Esophagus muscularis mucosa (tissue), 4 donors: ENCODE data around the gene ZFYVE19. TPM values are rescaled to one million over a fixed set of nuclear protein-coding genes. Genes with fewer than 3 reads are reported as not detected.

Experiments used
- DNase-seq: peaks from one replicate; pipeline ENCODE4 v3.0.0-alpha.2; 2017; ENCODE audit errors: extremely low spot score
- H3K27ac ChIP-seq, 4 donors: fragments of 200-600 bp; sonication (generic); replicated peaks in 1 of 4; 1 replicate in 3 of 4; 2 replicates in 1 of 4; pipeline ENCODE4 v1.5.1; 2016 to 2019; ENCODE audit warnings: mild to moderate bottlenecking in 1 of 4
- H3K27me3 ChIP-seq, 4 donors: fragments of 200-600 bp; sonication (generic); one replicate each; pipeline versions ENCODE4 v1.5.1 to v1.6.0; 2016 to 2019
- H3K36me3 ChIP-seq, 4 donors: fragments of 200-600 bp; sonication (generic); one replicate each; pipeline ENCODE4 v1.5.1; 2016 to 2019
- H3K4me1 ChIP-seq, 4 donors: fragments of 200-600 bp; sonication (generic); one replicate each; pipeline ENCODE4 v1.5.1; 2016 to 2019
- H3K4me3 ChIP-seq, 4 donors: fragments of 200-600 bp; sonication (generic); 1 replicate in 2 of 4; 2 replicates in 2 of 4; pipeline ENCODE4 v1.5.1; 2016 to 2019; ENCODE audit warnings: mild to moderate bottlenecking in 4 of 4, moderate library complexity in 1 of 4
- H3K9me3 ChIP-seq, 4 donors: fragments of 200-600 bp; sonication (generic); 1 replicate in 3 of 4; 2 replicates in 1 of 4; pipeline ENCODE4 v1.5.1; 2016 to 2019
- EP300 ChIP-seq: sonication (generic); formaldehyde crosslinking; IDR thresholded peaks from one replicate; pipeline ENCODE4 v1.6.1; 2017; ENCODE audit warnings: antibody characterized with exemption
- POLR2A ChIP-seq: fragments of 450-650 bp; IDR thresholded peaks from one replicate; pipeline ENCODE4 v1.6.1; 2017; ENCODE audit warnings: antibody characterized with exemption, moderate library complexity, mild to moderate bottlenecking, low read depth
- POLR2AphosphoS5 ChIP-seq, 2 donors: sonication (generic); formaldehyde crosslinking; IDR thresholded peaks; one replicate each; pipeline ENCODE4 v1.6.1; 2017; ENCODE audit warnings: antibody characterized with exemption in 2 of 2
- WGBS: methylation state at CpG from one replicate; pipeline ENCODE4 v1.1.5; 2018; 5-methylcytosine and 5-hydroxymethylcytosine counted together
- intact Hi-C: fragments of 100-400 bp; cut with DNase I; formaldehyde crosslinking; loops from one replicate; pipeline ENCODE4 v1.15.1; 2023
- total RNA-seq, 4 donors: library from RNA; depleted of rRNA; stranded (reverse); fragments of >200 nt; gene quantifications; one replicate each; pipeline versions ENCODE4 v1.1.0 to v1.2.1, GENCODE V29; 2016
- TF ChIP-seq, protein P1 (sequence below), 3 experiments: fragments of 200-600 bp in 2 of 3; fragments of 450-650 bp in 1 of 3; sonication (generic) in 2 of 3; IDR thresholded peaks; one replicate each; pipeline ENCODE4 v1.5.1; 2017 to 2019; ENCODE audit warnings: antibody characterized with exemption in 3 of 3, mild to moderate bottlenecking in 2 of 3, moderate library complexity in 1 of 3

ZFYVE19 gene, protein sequence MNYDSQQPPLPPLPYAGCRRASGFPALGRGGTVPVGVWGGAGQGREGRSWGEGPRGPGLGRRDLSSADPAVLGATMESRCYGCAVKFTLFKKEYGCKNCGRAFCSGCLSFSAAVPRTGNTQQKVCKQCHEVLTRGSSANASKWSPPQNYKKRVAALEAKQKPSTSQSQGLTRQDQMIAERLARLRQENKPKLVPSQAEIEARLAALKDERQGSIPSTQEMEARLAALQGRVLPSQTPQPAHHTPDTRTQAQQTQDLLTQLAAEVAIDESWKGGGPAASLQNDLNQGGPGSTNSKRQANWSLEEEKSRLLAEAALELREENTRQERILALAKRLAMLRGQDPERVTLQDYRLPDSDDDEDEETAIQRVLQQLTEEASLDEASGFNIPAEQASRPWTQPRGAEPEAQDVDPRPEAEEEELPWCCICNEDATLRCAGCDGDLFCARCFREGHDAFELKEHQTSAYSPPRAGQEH
- total RNA-seq, result 10 to 100 TPM; 14.4 to 36.8 (median 18.8) TPM

DNA sequence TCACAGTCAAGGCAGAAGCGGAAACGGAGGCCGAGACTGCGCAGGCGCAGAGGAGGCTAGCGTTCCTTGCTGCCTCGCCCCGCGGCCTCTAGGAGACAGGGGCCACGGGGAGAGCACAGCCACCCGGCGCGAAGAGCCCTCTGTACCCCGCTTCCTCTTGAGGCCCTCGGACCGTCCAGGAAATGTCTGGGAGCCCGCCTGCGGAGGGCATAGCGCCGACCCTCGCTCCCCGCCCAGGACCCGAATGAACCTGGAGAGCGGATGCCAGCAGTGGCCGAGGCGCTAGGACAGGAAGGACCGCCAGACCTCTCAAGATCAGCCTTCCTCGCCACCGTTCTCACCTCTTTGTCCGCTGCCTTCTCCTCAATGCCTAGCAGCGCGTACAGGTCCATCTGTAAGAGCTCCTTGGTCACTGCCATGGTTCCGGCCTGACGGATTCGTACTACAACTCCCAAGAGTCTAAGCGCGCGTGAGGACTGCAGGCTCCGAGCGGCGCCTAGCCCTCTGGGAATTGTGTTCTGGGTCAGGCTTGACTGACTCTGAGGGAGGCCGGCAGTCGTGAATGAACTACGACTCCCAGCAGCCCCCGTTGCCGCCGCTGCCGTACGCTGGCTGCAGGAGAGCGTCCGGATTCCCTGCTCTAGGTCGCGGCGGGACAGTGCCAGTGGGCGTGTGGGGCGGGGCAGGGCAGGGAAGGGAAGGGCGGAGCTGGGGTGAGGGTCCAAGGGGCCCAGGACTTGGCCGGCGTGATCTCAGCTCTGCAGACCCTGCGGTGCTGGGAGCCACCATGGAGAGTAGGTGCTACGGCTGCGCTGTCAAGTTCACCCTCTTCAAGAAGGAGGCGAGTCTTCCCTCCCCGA is at the start of gene ZFYVE19, which contains the start of gene DNAJC17:
ZFYVE19 (plus strand) TSS at position 62 of the 860 bp plus-strand sequence; CDS start at position 563, 501 bp downstream.
DNAJC17 (minus strand) TSS at position 446 of the 860 bp plus-strand sequence; CDS start at position 419, 27 bp downstream.
- WGBS, result 2% methylated on average over 25 of the region's 64 CpGs
- peak within 1 kb of the TSS; percentile 95 to 97 (median 96) for H3K27ac ChIP-seq

DNA sequence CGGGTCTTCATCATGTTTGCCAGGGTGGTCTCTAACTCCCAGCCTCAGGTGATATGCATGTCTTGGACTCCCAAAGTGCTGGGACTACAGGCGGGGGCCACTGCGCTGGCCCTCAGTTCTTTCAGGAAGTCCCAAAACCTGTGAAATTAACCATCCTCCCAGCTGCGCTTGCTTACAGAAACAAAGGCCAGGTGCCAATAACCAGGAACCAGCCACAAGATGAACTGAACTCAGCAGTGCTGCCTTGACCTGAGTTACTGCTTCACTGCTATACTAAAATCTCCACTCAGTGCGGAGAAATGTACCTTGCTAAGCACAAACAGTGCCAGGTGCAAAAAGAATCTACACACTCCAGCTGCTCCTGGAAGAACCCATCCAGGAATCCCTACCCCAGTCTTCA is 46.9 kb upstream of the ZFYVE19 start:
- WGBS, result 96% methylated on average over 5 of the region's 5 CpGs
- intact Hi-C loops, result loop anchor here (5.0 to 10.0 kb wide), 2 partner anchors 68 to 195 kb away; partner anchors contain the start of genes CCDC32 and RPUSD2
- Histone ChIP-seq H3K36me3 (no peaks in the 10 kb centered on the region), H3K9me3 (no peaks in the 10 kb centered on the region), H3K27me3 (no peaks in the 10 kb centered on the region), H3K27ac (no peak overlapping the region), H3K4me1 (peaks cover 22 to 32% (median 31%) of the 10 kb centered on the region in 4 donors), H3K4me3 (no peak overlapping the region)
- TF ChIP-seq POLR2AphosphoS5 (IDR thresholded peaks at IDR 0.05), result no peak
- no peak for TF ChIP-seq EP300
- TF ChIP-seq, protein P1, sequence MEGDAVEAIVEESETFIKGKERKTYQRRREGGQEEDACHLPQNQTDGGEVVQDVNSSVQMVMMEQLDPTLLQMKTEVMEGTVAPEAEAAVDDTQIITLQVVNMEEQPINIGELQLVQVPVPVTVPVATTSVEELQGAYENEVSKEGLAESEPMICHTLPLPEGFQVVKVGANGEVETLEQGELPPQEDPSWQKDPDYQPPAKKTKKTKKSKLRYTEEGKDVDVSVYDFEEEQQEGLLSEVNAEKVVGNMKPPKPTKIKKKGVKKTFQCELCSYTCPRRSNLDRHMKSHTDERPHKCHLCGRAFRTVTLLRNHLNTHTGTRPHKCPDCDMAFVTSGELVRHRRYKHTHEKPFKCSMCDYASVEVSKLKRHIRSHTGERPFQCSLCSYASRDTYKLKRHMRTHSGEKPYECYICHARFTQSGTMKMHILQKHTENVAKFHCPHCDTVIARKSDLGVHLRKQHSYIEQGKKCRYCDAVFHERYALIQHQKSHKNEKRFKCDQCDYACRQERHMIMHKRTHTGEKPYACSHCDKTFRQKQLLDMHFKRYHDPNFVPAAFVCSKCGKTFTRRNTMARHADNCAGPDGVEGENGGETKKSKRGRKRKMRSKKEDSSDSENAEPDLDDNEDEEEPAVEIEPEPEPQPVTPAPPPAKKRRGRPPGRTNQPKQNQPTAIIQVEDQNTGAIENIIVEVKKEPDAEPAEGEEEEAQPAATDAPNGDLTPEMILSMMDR (IDR thresholded peaks at IDR 0.05), result no peak
- no peak for TF ChIP-seq POLR2A
- DNase-seq, result no peak

More for the DNA sequence above, at the start of gene ZFYVE19, which contains the start of gene DNAJC17:
- H3K4me3 ChIP-seq, result peak within 1 kb of the TSS; percentile 87 to 99 (median 93)
- peaks cover 7 to 34% (median 28%) of the 10 kb centered on the region in 4 donors for H3K36me3 ChIP-seq
- TF ChIP-seq, protein P1 (IDR thresholded peaks at IDR 0.05), result peak in 1 of 3 experiments; percentile 21
- no peak for TF ChIP-seq POLR2A
- peak; percentile 74 to 89 for TF ChIP-seq POLR2AphosphoS5 (IDR thresholded peaks at IDR 0.05)
- peak; percentile 98 for DNase-seq
- H3K27me3 ChIP-seq, result no peaks in the 10 kb centered on the region
- H3K4me1 ChIP-seq, result peaks cover 25 to 49% (median 30%) of the 10 kb centered on the region in 4 donors
- intact Hi-C loops, result loop anchor here (2.0 kb wide), 1 partner anchor 52 kb away; the partner anchor contains the start of gene RMDN3
- H3K9me3 ChIP-seq, result no peaks in the 10 kb centered on the region

GRCh38 chr15:40762919-40763800 is 43.7 kb upstream of the ZFYVE19 start:
- Histone ChIP-seq H3K27ac (peak overlapping the region; percentile 66 to 86 (median 78)), H3K9me3 (no peaks in the 10 kb centered on the region), H3K4me3 (peak overlapping the region; percentile 58 to 71 (median 59)), H3K36me3 (peaks cover 6 to 13% (median 12%) of the 10 kb centered on the region in 4 donors), H3K4me1 (peaks cover 16 to 41% (median 38%) of the 10 kb centered on the region in 4 donors), H3K27me3 (no peaks in the 10 kb centered on the region)
- TF ChIP-seq POLR2AphosphoS5 (IDR thresholded peaks at IDR 0.05) (peak in 1 of 2 donors; percentile 32), POLR2A (no peak), EP300 (no peak)
- TF ChIP-seq, protein P1 (IDR thresholded peaks at IDR 0.05), result no peak
- DNase-seq, result no peak
- intact Hi-C loops, result no loop called here
- WGBS, result 57% methylated on average over 28 of the region's 55 CpGs
